PC-3 (cell line): ENCODE results near the gene DNM3. TPM values are rescaled to one million over a fixed set of nuclear protein-coding genes. Genes with fewer than 3 reads are reported as not detected.

Experiments
- ATAC-seq: fragments of 200-7000 bp; cut with Tn5 transposase; 2 replicates; pipeline ENCODE4 v1.9.1; 2020; ENCODE audit warnings: mild to moderate bottlenecking, moderate library complexity
- BruUV-seq: library from RNA; stranded (reverse); fragments of 400-500 nt; replicated peaks from 2 replicates; lab custom pipeline; 2021; lab: Mats Ljungman, UMichigan
- CTCF ChIA-PET: fragments of 300-600 bp; sonication (Branson Sonifier 250); formaldehyde crosslinking; loops from one replicate; lab custom pipeline; 2022; ENCODE audit warnings: antibody characterized with exemption; lab: Charles Lee
- POLR2A ChIA-PET: fragments of 300-600 bp; sonication (Branson Sonifier 250); formaldehyde crosslinking; loops from one replicate; lab custom pipeline; 2022; ENCODE audit warnings: antibody characterized with exemption; ENCODE audit not compliant: unreplicated experiment; lab: Charles Lee
- DNase-seq: peaks from one replicate; pipeline ENCODE4 v3.0.0-alpha.2; 2015
- H2AFZ ChIP-seq: fragments of 300-600 bp; sonication (generic); 2 replicates; pipeline ENCODE4 v1.6.0; 2016; ENCODE audit warnings: antibody characterized with exemption, low read length
- H3F3A ChIP-seq: fragments of 300-600 bp; sonication (generic); one replicate; pipeline ENCODE4 v1.6.0; 2017; ENCODE audit warnings: antibody characterized with exemption, low read length, control low read depth, mild to moderate bottlenecking; ENCODE audit not compliant: unreplicated experiment
- H3K27ac ChIP-seq: fragments of 300-600 bp; sonication (generic); 2 replicates; pipeline ENCODE4 v1.5.1; 2016; ENCODE audit warnings: mild to moderate bottlenecking, low read length
- H3K27me3 ChIP-seq: fragments of 300-600 bp; sonication (generic); 2 replicates; pipeline ENCODE4 v1.6.1; 2016; ENCODE audit warnings: low read length, mixed read lengths
- H3K36me3 ChIP-seq: fragments of 300-600 bp; sonication (generic); 2 replicates; pipeline ENCODE4 v1.6.1; 2016; ENCODE audit warnings: low read depth, mixed run types, low read length, mixed read lengths
- H3K4me1 ChIP-seq: fragments of 300-600 bp; sonication (generic); 2 replicates; pipeline ENCODE4 v1.5.1; 2016; ENCODE audit warnings: low read length; ENCODE audit not compliant: insufficient read depth
- H3K4me2 ChIP-seq: fragments of 300-600 bp; sonication (generic); 2 replicates; pipeline ENCODE4 v1.6.0; 2016; ENCODE audit warnings: low read length
- H3K4me3 ChIP-seq: fragments of 300-600 bp; sonication (generic); 2 replicates; pipeline ENCODE4 v1.5.1; 2016; ENCODE audit warnings: mild to moderate bottlenecking, low read length, mixed read lengths
- H3K79me2 ChIP-seq: fragments of 300-600 bp; sonication (generic); 2 replicates; pipeline ENCODE4 v1.6.1; 2017; ENCODE audit warnings: low read length, mixed read lengths
- H3K9ac ChIP-seq: fragments of 300-600 bp; sonication (generic); 2 replicates; pipeline ENCODE4 v1.6.0; 2016; ENCODE audit warnings: mild to moderate bottlenecking, low read length
- H3K9me2 ChIP-seq: fragments of 300-600 bp; sonication (generic); replicated peaks from 2 replicates; pipeline ENCODE4 v1.6.1; 2016; ENCODE audit warnings: mixed run types, low read length, mixed read lengths
- H3K9me3 ChIP-seq: fragments of 300-600 bp; sonication (generic); 2 replicates; pipeline ENCODE4 v1.6.1; 2016; ENCODE audit warnings: low read length, mixed read lengths
- H4K20me1 ChIP-seq: fragments of 300-600 bp; sonication (generic); 2 replicates; pipeline ENCODE4 v1.6.1; 2016; ENCODE audit warnings: low read length, mixed read lengths
- CTCF ChIP-seq: fragments of 300-600 bp; sonication (generic); conservative IDR thresholded peaks from 2 replicates; pipeline ENCODE4 v1.5.1; 2017; ENCODE audit warnings: antibody characterized with exemption, low read depth, mild to moderate bottlenecking, low read length
- EZH2 ChIP-seq: fragments of 300-600 bp; sonication (generic); IDR thresholded peaks from one replicate; pipeline ENCODE4 v1.6.1; 2017; ENCODE audit warnings: antibody characterized with exemption, mild to moderate bottlenecking, low read length; ENCODE audit not compliant: unreplicated experiment
- EZH2phosphoT487 ChIP-seq: fragments of 300-600 bp; sonication (generic); IDR thresholded peaks from 2 replicates; pipeline ENCODE4 v1.6.1; 2018; ENCODE audit warnings: mild to moderate bottlenecking, antibody characterized with exemption, low read length, borderline replicate concordance
- intact Hi-C: fragments of 100-400 bp; cut with micrococcal nuclease; formaldehyde crosslinking; loops from 2 replicates; pipeline ENCODE4 v1.9.0; 2023
- total RNA-seq: library from RNA; depleted of rRNA; stranded (reverse); fragments of >200 nt; gene quantifications from 2 replicates; pipeline ENCODE4 v1.2.3, GENCODE V29; 2014

DNM3 gene
- total RNA-seq, 1 experiment from 2014 or later: 0.98 TPM

GRCh38 chr1:172185211-172185610, 343.9 kb downstream of the DNM3 start:
- no peaks in the 10 kb centered on the region for H3K9me3 ChIP-seq
- H3K27me3 ChIP-seq: no peaks in the 10 kb centered on the region
- DNase-seq (no peak), ATAC-seq (no peak)
- ChIA-PET CTCF (no interaction called here), POLR2A (no interaction called here)
- no TSS peak for BruUV-seq
- H3K4me3 ChIP-seq: no peak overlapping the region
- no peak overlapping the region for H3K9ac ChIP-seq
- H3F3A ChIP-seq: no peaks in the 10 kb centered on the region
- H3K36me3 ChIP-seq: no peaks in the 10 kb centered on the region
- H4K20me1 ChIP-seq: no peaks in the 10 kb centered on the region
- H3K9me2 ChIP-seq: no peaks in the 10 kb centered on the region
- no peak overlapping the region for H2AFZ ChIP-seq
- H3K27ac ChIP-seq: no peak overlapping the region
- intact Hi-C loops: no loop called here
- no peaks in the 10 kb centered on the region for H3K79me2 ChIP-seq
- H3K4me2 ChIP-seq: no peak overlapping the region
- H3K4me1 ChIP-seq: peaks cover 8% of the 10 kb centered on the region
- TF ChIP-seq EZH2 (no peak), CTCF (no peak), EZH2phosphoT487 (no peak)

- ChIA-PET POLR2A (no interaction called here), CTCF (no interaction called here)
- Histone ChIP-seq H4K20me1 (no peaks in the 10 kb centered on the region), H3K9me3 (no peaks in the 10 kb centered on the region), H3K79me2 (no peaks in the 10 kb centered on the region), H3K4me3 (no peak overlapping the region), H3F3A (no peaks in the 10 kb centered on the region), H3K27me3 (no peaks in the 10 kb centered on the region), H3K36me3 (no peaks in the 10 kb centered on the region), H3K27ac (no peak overlapping the region), H2AFZ (no peak overlapping the region), H3K9me2 (no peaks in the 10 kb centered on the region), H3K9ac (no peak overlapping the region), H3K4me1 (peaks cover 8% of the 10 kb centered on the region), H3K4me2 (no peak overlapping the region)
- TF ChIP-seq CTCF (no peak), EZH2 (no peak)
- DNase-seq (no peak), ATAC-seq (no peak)
- intact Hi-C loops: no loop called here
- no TSS peak for BruUV-seq
Observed at GRCh38 chr1:172185996-172186395, 344.7 kb downstream of the DNM3 start.

GRCh38 chr1:172201572-172201971, 360.3 kb downstream of the DNM3 start:
- no peak overlapping the region for H2AFZ ChIP-seq
- H3K27me3 ChIP-seq: no peaks in the 10 kb centered on the region
- no peak overlapping the region for H3K4me2 ChIP-seq
- H3K9me2 ChIP-seq: no peaks in the 10 kb centered on the region
- CTCF ChIA-PET: no interaction called here
- DNase-seq (no peak), ATAC-seq (no peak)
- no peaks in the 10 kb centered on the region for H3K79me2 ChIP-seq
- H3K4me1 ChIP-seq: no peaks in the 10 kb centered on the region
- no peaks in the 10 kb centered on the region for H3K36me3 ChIP-seq
- no peaks in the 10 kb centered on the region for H4K20me1 ChIP-seq
- no peak overlapping the region for H3K27ac ChIP-seq
- H3F3A ChIP-seq: no peaks in the 10 kb centered on the region
- H3K9ac ChIP-seq: no peak overlapping the region
- POLR2A ChIA-PET: no interaction called here
- intact Hi-C loops: no loop called here
- H3K4me3 ChIP-seq: no peak overlapping the region
- no peaks in the 10 kb centered on the region for H3K9me3 ChIP-seq
- BruUV-seq: no TSS peak
- no peak for TF ChIP-seq EZH2phosphoT487
- TF ChIP-seq EZH2: no peak
- TF ChIP-seq CTCF: no peak
